Measurements from ENCODE around the gene NME4.

DNA sequence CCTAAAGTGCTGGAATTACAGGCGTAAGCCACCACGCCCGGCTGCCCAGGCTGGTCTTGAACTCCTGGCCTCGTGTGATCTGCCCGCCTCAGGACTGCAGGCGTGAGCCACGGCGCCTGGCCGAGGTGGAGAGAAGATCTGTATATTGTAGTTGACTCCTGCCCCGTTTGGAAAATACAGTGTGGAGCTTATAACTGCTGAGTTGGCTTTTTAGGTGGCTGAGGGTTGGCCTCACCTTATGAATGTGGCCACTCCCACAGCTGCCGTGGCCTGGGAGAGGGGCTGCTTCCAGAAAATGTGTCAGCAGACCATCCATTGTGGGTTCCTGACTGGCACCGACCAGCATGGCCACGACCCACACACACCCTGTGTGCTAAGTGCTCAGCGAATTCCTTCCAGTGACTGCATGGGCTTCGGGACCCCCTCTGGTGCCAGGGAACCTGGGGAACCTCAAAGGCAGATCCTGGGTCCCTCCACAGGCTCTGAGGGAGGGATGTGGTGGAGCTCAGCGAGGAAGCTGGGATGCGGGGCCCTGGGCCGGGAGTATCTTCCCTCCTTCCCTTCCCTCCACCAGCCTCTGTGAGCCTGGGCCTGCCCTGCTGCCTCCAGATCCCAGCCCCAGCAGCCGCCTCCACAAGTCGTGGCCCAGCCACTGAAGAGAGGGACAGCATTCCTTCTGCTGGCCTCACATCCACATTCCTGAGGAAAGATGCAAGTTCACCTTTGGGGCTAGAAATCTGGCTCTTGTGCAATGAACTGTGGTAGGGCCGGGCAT lies 17.6 kb downstream of the NME4 start:
- no peak for TF ChIP-seq ZNF133 (tag by site-specific recombination; IDR thresholded peaks at IDR 0.05)
- TF ChIP-seq, protein P1, sequence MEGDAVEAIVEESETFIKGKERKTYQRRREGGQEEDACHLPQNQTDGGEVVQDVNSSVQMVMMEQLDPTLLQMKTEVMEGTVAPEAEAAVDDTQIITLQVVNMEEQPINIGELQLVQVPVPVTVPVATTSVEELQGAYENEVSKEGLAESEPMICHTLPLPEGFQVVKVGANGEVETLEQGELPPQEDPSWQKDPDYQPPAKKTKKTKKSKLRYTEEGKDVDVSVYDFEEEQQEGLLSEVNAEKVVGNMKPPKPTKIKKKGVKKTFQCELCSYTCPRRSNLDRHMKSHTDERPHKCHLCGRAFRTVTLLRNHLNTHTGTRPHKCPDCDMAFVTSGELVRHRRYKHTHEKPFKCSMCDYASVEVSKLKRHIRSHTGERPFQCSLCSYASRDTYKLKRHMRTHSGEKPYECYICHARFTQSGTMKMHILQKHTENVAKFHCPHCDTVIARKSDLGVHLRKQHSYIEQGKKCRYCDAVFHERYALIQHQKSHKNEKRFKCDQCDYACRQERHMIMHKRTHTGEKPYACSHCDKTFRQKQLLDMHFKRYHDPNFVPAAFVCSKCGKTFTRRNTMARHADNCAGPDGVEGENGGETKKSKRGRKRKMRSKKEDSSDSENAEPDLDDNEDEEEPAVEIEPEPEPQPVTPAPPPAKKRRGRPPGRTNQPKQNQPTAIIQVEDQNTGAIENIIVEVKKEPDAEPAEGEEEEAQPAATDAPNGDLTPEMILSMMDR (tag by site-specific recombination; IDR thresholded peaks at IDR 0.05) = no peak
- TF ChIP-seq PBX3 (CRISPR knock-in tag; IDR thresholded peaks at IDR 0.05) = no peak
- no peak for TF ChIP-seq ELK4 (IDR thresholded peaks at IDR 0.05; ENCODE audit: borderline replicate concordance, low read depth, low read length)
- TF ChIP-seq ZNF24 (tag by site-specific recombination; IDR thresholded peaks at IDR 0.05) = no peak
- TF ChIP-seq ZNF155 (tag by site-specific recombination; IDR thresholded peaks at IDR 0.05) = no peak
- TF ChIP-seq SETDB1 (IDR thresholded peaks at IDR 0.05; ENCODE audit: insufficient read length, low read length) = no peak
- TF ChIP-seq, protein P2, sequence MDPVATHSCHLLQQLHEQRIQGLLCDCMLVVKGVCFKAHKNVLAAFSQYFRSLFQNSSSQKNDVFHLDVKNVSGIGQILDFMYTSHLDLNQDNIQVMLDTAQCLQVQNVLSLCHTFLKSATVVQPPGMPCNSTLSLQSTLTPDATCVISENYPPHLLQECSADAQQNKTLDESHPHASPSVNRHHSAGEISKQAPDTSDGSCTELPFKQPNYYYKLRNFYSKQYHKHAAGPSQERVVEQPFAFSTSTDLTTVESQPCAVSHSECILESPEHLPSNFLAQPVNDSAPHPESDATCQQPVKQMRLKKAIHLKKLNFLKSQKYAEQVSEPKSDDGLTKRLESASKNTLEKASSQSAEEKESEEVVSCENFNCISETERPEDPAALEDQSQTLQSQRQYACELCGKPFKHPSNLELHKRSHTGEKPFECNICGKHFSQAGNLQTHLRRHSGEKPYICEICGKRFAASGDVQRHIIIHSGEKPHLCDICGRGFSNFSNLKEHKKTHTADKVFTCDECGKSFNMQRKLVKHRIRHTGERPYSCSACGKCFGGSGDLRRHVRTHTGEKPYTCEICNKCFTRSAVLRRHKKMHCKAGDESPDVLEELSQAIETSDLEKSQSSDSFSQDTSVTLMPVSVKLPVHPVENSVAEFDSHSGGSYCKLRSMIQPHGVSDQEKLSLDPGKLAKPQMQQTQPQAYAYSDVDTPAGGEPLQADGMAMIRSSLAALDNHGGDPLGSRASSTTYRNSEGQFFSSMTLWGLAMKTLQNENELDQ (tag by site-specific recombination; IDR thresholded peaks at IDR 0.05; ENCODE audit: low read depth) = no peak
- no peak for TF ChIP-seq ZNF274 (IDR thresholded peaks at IDR 0.05; ENCODE audit: low read length)
- no peak for TF ChIP-seq ZNF274 (tag by site-specific recombination; IDR thresholded peaks at IDR 0.05; ENCODE audit: borderline replicate concordance)
- TF ChIP-seq ZNF623 (tag by site-specific recombination; IDR thresholded peaks at IDR 0.05) = no peak
- no peak for TF ChIP-seq ZNF830 (tag by site-specific recombination; IDR thresholded peaks at IDR 0.05; ENCODE audit: low read depth)
